HepG2 (cell line): ENCODE measurements around the gene DOK1. TPM values are rescaled to one million over a fixed set of nuclear protein-coding genes. Genes with fewer than 3 reads are reported as not detected.

ENCODE experiments used
- ARNTL ChIP-seq: sonication (generic); formaldehyde crosslinking; IDR thresholded peaks from 2 replicates; pipeline ENCODE4 v1.4.0; 2020; ENCODE audit warnings: mild to moderate bottlenecking, missing genetic modification reagents
- FOXO1 ChIP-seq: sonication (generic); formaldehyde crosslinking; IDR thresholded peaks from 2 replicates; pipeline ENCODE4 v1.4.0; 2020; ENCODE audit warnings: missing genetic modification reagents
- HMGXB4 ChIP-seq, 2 experiments: sonication (generic) in 1 of 2; formaldehyde crosslinking in 1 of 2; IDR thresholded peaks; 2 replicates each; pipeline versions ENCODE4 v1.4.0 to v1.6.1; 2018 to 2020; ENCODE audit warnings: missing genetic modification reagents in 2 of 2, borderline replicate concordance in 1 of 2, low read depth in 1 of 2, mild to moderate bottlenecking in 1 of 2, missing biosample characterization in 1 of 2
- IKZF1 ChIP-seq: fragments of 450-650 bp; IDR thresholded peaks from 2 replicates; pipeline ENCODE4 v1.7.1; 2016
- KDM4B ChIP-seq: sonication (generic); formaldehyde crosslinking; IDR thresholded peaks from 2 replicates; pipeline ENCODE4 v1.4.0; 2020; ENCODE audit warnings: missing genetic modification reagents
- MEIS2 ChIP-seq: sonication (generic); formaldehyde crosslinking; IDR thresholded peaks from 2 replicates; pipeline ENCODE4 v1.9.0; 2021; ENCODE audit warnings: mild to moderate bottlenecking, missing genetic modification reagents
- MYC ChIP-seq: sonication (generic); formaldehyde crosslinking; IDR thresholded peaks from 2 replicates; pipeline ENCODE4 v1.9.0; 2021; ENCODE audit warnings: missing genetic modification reagents, borderline replicate concordance
- NAIF1 ChIP-seq: sonication (generic); formaldehyde crosslinking; IDR thresholded peaks from 2 replicates; pipeline ENCODE4 v1.5.0; 2020; ENCODE audit warnings: mild to moderate bottlenecking, missing genetic modification reagents, borderline replicate concordance
- SALL2 ChIP-seq: sonication (generic); formaldehyde crosslinking; IDR thresholded peaks from 2 replicates; pipeline ENCODE4 v1.8.1; 2023; ENCODE audit warnings: mild to moderate bottlenecking, missing genetic modification reagents, inconsistent platforms
- TFAP4 ChIP-seq: sonication (generic); IDR thresholded peaks from 2 replicates; pipeline ENCODE4 v1.6.1; 2016; ENCODE audit warnings: low read depth, borderline replicate concordance
- ZBTB46 ChIP-seq: sonication (generic); formaldehyde crosslinking; IDR thresholded peaks from 2 replicates; pipeline ENCODE4 v1.4.0; 2020; ENCODE audit warnings: mild to moderate bottlenecking, missing genetic modification reagents, borderline replicate concordance
- ZFP36L2 ChIP-seq: sonication (generic); formaldehyde crosslinking; IDR thresholded peaks from 2 replicates; pipeline ENCODE4 v1.4.0; 2020; ENCODE audit warnings: missing genetic modification reagents
- ZGPAT ChIP-seq: IDR thresholded peaks from 2 replicates; pipeline ENCODE4 v1.6.1; 2016; ENCODE audit warnings: mild to moderate bottlenecking
- ZNF180 ChIP-seq: sonication (generic); formaldehyde crosslinking; IDR thresholded peaks from 2 replicates; pipeline ENCODE4 v1.4.0; 2020; ENCODE audit warnings: low read depth, missing genetic modification reagents, borderline replicate concordance
- ZNF350 ChIP-seq: sonication (generic); formaldehyde crosslinking; IDR thresholded peaks from 2 replicates; pipeline ENCODE4 v1.4.0; 2020; ENCODE audit warnings: mild to moderate bottlenecking, low read depth, missing genetic modification reagents, borderline replicate concordance
- ZNF776 ChIP-seq: sonication (generic); formaldehyde crosslinking; IDR thresholded peaks from 2 replicates; pipeline ENCODE4 v1.4.0; 2020; ENCODE audit warnings: mild to moderate bottlenecking, missing genetic modification reagents
- ZNF800 ChIP-seq: sonication (generic); formaldehyde crosslinking; IDR thresholded peaks from 2 replicates; pipeline ENCODE4 v1.4.0; 2020; ENCODE audit warnings: missing genetic modification reagents
- ZNF841 ChIP-seq: sonication (generic); formaldehyde crosslinking; IDR thresholded peaks from 2 replicates; pipeline ENCODE4 v1.8.1; 2023; ENCODE audit warnings: missing genetic modification reagents, borderline replicate concordance
- polyA plus RNA-seq, 8 experiments: library from polyadenylated mRNA; depleted of rRNA in 3 of 8; stranded (reverse) in 7 of 8; unstranded in 1 of 8; fragments of >200 nt; fragmentation: Illumina TruSeq in 4 of 8; extraction: Trizol in 4 of 8; gene quantifications; 2 replicates each; pipeline versions ENCODE4 v1.2.1 to v1.2.3, GENCODE V29; 2011 to 2016; ENCODE audit warnings: low read depth in 4 of 8, missing spikeins in 1 of 8, mixed read lengths in 1 of 8; ENCODE audit not compliant: insufficient read depth in 1 of 8
- total RNA-seq, 5 experiments: library from RNA; depleted of rRNA; stranded (reverse); fragments of >200 nt; fragmentation: Illumina TruSeq; extraction: Trizol; gene quantifications; 2 replicates each; pipeline ENCODE4 v1.2.3, GENCODE V29; 2016; ENCODE audit warnings: low read depth in 1 of 5

DOK1 gene
- total and polyA plus RNA-seq, 2 of the 13 experiments (the other 11 are each of a cell fraction or from before 2014, with no cell fraction given): 0.53 to 0.74 TPM

- peak; percentile 84 for TF ChIP-seq ZGPAT
- peak; percentile 14; the same call in 1 of the 2 replicates for TF ChIP-seq NAIF1 (CRISPR knock-in tag)
- peak; percentile 94 for TF ChIP-seq KDM4B (CRISPR knock-in tag)
- TF ChIP-seq IKZF1: no peak
- TF ChIP-seq ZNF776: peak; percentile 91
- no peak; the same call in 1 of the 2 replicates for TF ChIP-seq MEIS2
- peak; percentile 61; the same call in 1 of the 2 replicates for TF ChIP-seq TFAP4
- peak; percentile 89 for TF ChIP-seq MYC (CRISPR knock-in tag)
- peak; percentile 88 to 91 for TF ChIP-seq HMGXB4 (CRISPR knock-in tag; IDR thresholded peaks at IDR 0.05; ENCODE audit: borderline replicate concordance in 1 of 2, low read depth in 1 of 2)
- TF ChIP-seq ZNF841: no peak
- no peak; the same call in 1 of the 2 replicates for TF ChIP-seq ZNF180 (CRISPR knock-in tag)
- TF ChIP-seq SALL2 (CRISPR knock-in tag): peak; percentile 98
- TF ChIP-seq ZNF350 (CRISPR knock-in tag): peak; percentile 87
- peak; percentile 63 for TF ChIP-seq FOXO1 (CRISPR knock-in tag)
- no peak for TF ChIP-seq ZBTB46 (CRISPR knock-in tag)
- peak; percentile 99 for TF ChIP-seq ARNTL (CRISPR knock-in tag)
- TF ChIP-seq ZNF800 (CRISPR knock-in tag): 0 out of 2 replicates have a peak, but pooled peaks have one; percentile 31
- TF ChIP-seq ZFP36L2 (CRISPR knock-in tag): no peak
These were observed 47.2 kb upstream of the DOK1 start, which contains the start of gene PCGF1 (continued) for GRCh38 chr2:74507145-74507925.
